MM.1S (cell line): ENCODE data around the gene WDFY4.

Source experiments
- DNase-seq: peaks from one replicate; pipeline ENCODE4 v3.0.0-alpha.2; 2015
- H2AFZ ChIP-seq: fragments of 300-600 bp; sonication (generic); 2 replicates; pipeline ENCODE4 v1.6.0; 2016; ENCODE audit warnings: antibody characterized with exemption, low read length
- H3F3A ChIP-seq: fragments of 300-600 bp; sonication (generic); 2 replicates; pipeline ENCODE4 v1.6.1; 2016; ENCODE audit warnings: mild to moderate bottlenecking, antibody characterized with exemption, low read length, moderate library complexity, mixed read lengths; ENCODE audit not compliant: insufficient read depth
- H3K27ac ChIP-seq: fragments of 300-600 bp; sonication (generic); 2 replicates; pipeline ENCODE4 v1.5.1; 2016; ENCODE audit warnings: mild to moderate bottlenecking, low read length
- H3K27me3 ChIP-seq: fragments of 300-600 bp; sonication (generic); replicated peaks from 2 replicates; pipeline ENCODE4 v1.6.0; 2016; ENCODE audit warnings: low read length; ENCODE audit not compliant: insufficient read depth
- H3K36me3 ChIP-seq: fragments of 300-600 bp; sonication (generic); replicated peaks from 2 replicates; pipeline ENCODE4 v1.6.1; 2016; ENCODE audit warnings: mild to moderate bottlenecking, low read length, mixed read lengths; ENCODE audit not compliant: insufficient read depth
- H3K4me1 ChIP-seq: fragments of 300-600 bp; sonication (generic); 2 replicates; pipeline ENCODE4 v1.6.1; 2016; ENCODE audit warnings: low read length, mixed read lengths
- H3K4me2 ChIP-seq: fragments of 300-600 bp; sonication (generic); 2 replicates; pipeline ENCODE4 v1.6.0; 2016; ENCODE audit warnings: low read depth, low read length
- H3K4me3 ChIP-seq: fragments of 300-600 bp; sonication (generic); 2 replicates; pipeline ENCODE4 v1.5.1; 2016; ENCODE audit warnings: low read length, mixed read lengths
- H3K79me2 ChIP-seq: fragments of 300-600 bp; sonication (generic); 2 replicates; pipeline ENCODE4 v1.6.1; 2016; ENCODE audit warnings: mixed run types, low read length, mixed read lengths
- H3K9ac ChIP-seq: fragments of 300-600 bp; sonication (generic); 2 replicates; pipeline ENCODE4 v1.6.1; 2016; ENCODE audit warnings: low read length, mixed read lengths
- H3K9me2 ChIP-seq: fragments of 300-600 bp; sonication (generic); replicated peaks from 2 replicates; pipeline ENCODE4 v1.6.1; 2016; ENCODE audit warnings: mild to moderate bottlenecking, low read length, mixed read lengths; ENCODE audit not compliant: insufficient read depth
- H3K9me3 ChIP-seq: fragments of 300-600 bp; sonication (generic); replicated peaks from 2 replicates; pipeline ENCODE4 v1.6.1; 2016; ENCODE audit warnings: mild to moderate bottlenecking, low read length, mixed read lengths; ENCODE audit not compliant: insufficient read depth
- H4K20me1 ChIP-seq: fragments of 300-600 bp; sonication (generic); 2 replicates; pipeline ENCODE4 v1.6.1; 2016; ENCODE audit warnings: mild to moderate bottlenecking, low read length, moderate library complexity, mixed read lengths; ENCODE audit not compliant: insufficient read depth
- CTCF ChIP-seq: fragments of 300-600 bp; sonication (generic); IDR thresholded peaks from 2 replicates; pipeline ENCODE4 v1.5.1; 2016; ENCODE audit warnings: antibody characterized with exemption, low read length, mixed read lengths
- EZH2 ChIP-seq: fragments of 300-600 bp; sonication (generic); optimal IDR thresholded peaks from 2 replicates; pipeline ENCODE3; 2017; ENCODE audit warnings: low read depth, mild to moderate bottlenecking, antibody characterized with exemption, low read length, mixed read lengths
- EZH2phosphoT487 ChIP-seq: fragments of 300-600 bp; sonication (generic); IDR thresholded peaks from 2 replicates; pipeline ENCODE4 v1.6.1; 2018; ENCODE audit warnings: antibody characterized with exemption, low read length

WDFY4 gene

GRCh38 chr10:48906841-48907240 is 222.2 kb downstream of the WDFY4 start:
- no peaks in the 10 kb centered on the region for H3K79me2 ChIP-seq
- no peak overlapping the region for H2AFZ ChIP-seq
- H3K4me1 ChIP-seq: no peaks in the 10 kb centered on the region
- no peak overlapping the region for H3K4me2 ChIP-seq
- no peaks in the 10 kb centered on the region for H3K9me2 ChIP-seq
- H3K9me3 ChIP-seq: no peaks in the 10 kb centered on the region
- H3K4me3 ChIP-seq: no peak overlapping the region
- H3K36me3 ChIP-seq: no peaks in the 10 kb centered on the region
- DNase-seq: no peak
- no peak overlapping the region for H3K27ac ChIP-seq
- no peak overlapping the region for H3K9ac ChIP-seq
- TF ChIP-seq CTCF (no peak), EZH2phosphoT487 (no peak), EZH2 (no peak)
- H4K20me1 ChIP-seq: no peaks in the 10 kb centered on the region
- H3K27me3 ChIP-seq: no peaks in the 10 kb centered on the region
- no peaks in the 10 kb centered on the region for H3F3A ChIP-seq

- H3K36me3 ChIP-seq: no peaks in the 10 kb centered on the region
Measured at GRCh38 chr10:48907730-48908129, 223.1 kb downstream of the WDFY4 start.

GRCh38 chr10:48910548-48910947 is 225.9 kb downstream of the WDFY4 start:
- Histone ChIP-seq H4K20me1 (no peaks in the 10 kb centered on the region), H3K27ac (no peak overlapping the region), H3K36me3 (no peaks in the 10 kb centered on the region), H3K9ac (no peak overlapping the region), H3K79me2 (no peaks in the 10 kb centered on the region), H3K9me2 (no peaks in the 10 kb centered on the region), H3K4me2 (no peak overlapping the region), H3F3A (no peaks in the 10 kb centered on the region), H3K9me3 (no peaks in the 10 kb centered on the region), H2AFZ (no peak overlapping the region), H3K27me3 (no peaks in the 10 kb centered on the region), H3K4me1 (no peaks in the 10 kb centered on the region), H3K4me3 (no peak overlapping the region)
- no peak for DNase-seq
- TF ChIP-seq EZH2 (no peak), CTCF (no peak), EZH2phosphoT487 (no peak)

More at GRCh38 chr10:48907730-48908129, 223.1 kb downstream of the WDFY4 start:
- no peak overlapping the region for H3K27ac ChIP-seq
- H3K79me2 ChIP-seq: no peaks in the 10 kb centered on the region
- H2AFZ ChIP-seq: no peak overlapping the region
- no peaks in the 10 kb centered on the region for H3K27me3 ChIP-seq
- H3K9ac ChIP-seq: no peak overlapping the region
- no peak for DNase-seq
- H3K9me2 ChIP-seq: no peaks in the 10 kb centered on the region
- H3K4me3 ChIP-seq: no peak overlapping the region
- H3F3A ChIP-seq: no peaks in the 10 kb centered on the region
- TF ChIP-seq EZH2 (no peak), CTCF (no peak), EZH2phosphoT487 (no peak)
- H4K20me1 ChIP-seq: no peaks in the 10 kb centered on the region
- no peak overlapping the region for H3K4me2 ChIP-seq
- H3K4me1 ChIP-seq: no peaks in the 10 kb centered on the region
- no peaks in the 10 kb centered on the region for H3K9me3 ChIP-seq
